IPS-11a (cell line): Measurements from ENCODE around the gene WNT3A.

Experiments
- H3K4me3 ChIP-seq: one replicate; pipeline ENCODE4 v1.5.1; 2013; ENCODE audit warnings: low read depth, low read length, control low read depth

Gene WNT3A

DNA sequence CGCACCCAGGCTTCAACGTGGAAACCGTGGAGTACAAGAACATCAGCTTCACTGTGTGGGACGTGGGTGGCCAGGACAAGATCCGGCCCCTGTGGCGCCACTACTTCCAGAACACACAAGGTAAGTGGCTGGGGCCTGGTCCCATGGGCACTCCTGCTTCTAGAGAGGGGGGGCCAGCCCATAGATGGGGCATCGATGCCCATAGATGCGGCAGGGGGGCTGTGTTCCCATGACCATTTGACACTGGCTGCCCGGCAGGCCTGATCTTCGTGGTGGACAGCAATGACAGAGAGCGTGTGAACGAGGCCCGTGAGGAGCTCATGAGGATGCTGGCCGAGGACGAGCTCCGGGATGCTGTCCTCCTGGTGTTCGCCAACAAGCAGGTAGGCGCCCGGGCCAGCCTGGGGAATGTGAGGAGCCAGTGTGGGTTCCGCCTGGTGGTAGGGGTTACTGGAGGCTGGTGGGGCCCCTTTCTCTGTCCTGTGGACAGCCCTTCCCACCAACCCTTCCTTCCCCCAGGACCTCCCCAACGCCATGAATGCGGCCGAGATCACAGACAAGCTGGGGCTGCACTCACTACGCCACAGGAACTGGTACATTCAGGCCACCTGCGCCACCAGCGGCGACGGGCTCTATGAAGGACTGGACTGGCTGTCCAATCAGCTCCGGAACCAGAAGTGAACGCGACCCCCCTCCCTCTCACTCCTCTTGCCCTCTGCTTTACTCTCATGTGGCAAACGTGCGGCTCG is 90.7 kb downstream of the WNT3A start:
- no peak overlapping the region for H3K4me3 ChIP-seq

DNA sequence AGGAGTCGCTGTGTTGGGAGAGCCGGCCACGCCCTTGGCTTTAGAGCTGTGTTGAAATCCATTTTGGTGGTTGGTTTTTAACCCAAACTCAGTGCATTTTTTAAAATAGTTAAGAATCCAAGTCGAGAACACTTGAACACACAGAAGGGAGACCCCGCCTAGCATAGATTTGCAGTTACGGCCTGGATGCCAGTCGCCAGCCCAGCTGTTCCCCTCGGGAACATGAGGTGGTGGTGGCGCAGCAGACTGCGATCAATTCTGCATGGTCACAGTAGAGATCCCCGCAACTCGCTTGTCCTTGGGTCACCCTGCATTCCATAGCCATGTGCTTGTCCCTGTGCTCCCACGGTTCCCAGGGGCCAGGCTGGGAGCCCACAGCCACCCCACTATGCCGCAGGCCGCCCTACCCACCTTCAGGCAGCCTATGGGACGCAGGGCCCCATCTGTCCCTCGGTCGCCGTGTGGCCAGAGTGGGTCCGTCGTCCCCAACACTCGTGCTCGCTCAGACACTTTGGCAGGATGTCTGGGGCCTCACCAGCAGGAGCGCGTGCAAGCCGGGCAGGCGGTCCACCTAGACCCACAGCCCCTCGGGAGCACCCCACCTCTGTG is 91.6 kb downstream of the WNT3A start:
- H3K4me3 ChIP-seq = no peak overlapping the region

DNA sequence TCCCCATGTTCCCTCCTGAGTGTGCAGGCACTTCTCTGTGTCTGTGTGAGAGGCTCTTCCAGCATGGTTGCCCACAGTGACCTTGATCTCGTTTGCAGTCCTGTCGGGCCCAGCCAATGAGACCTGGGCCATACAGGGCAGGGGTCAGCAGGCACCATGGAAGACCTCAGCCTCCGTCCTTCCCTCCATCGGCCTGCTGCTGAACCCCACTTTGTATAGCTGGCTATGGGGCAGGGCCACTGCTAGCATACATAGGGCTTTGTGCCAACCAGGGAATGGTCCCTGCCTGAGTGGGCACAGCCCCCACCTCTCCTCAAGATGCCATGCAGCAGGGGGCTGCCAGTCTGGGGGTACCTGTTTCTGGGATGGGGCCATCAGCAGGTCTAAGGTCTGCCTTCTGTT is 92.5 kb downstream of the WNT3A start:
- no peak overlapping the region for H3K4me3 ChIP-seq

DNA sequence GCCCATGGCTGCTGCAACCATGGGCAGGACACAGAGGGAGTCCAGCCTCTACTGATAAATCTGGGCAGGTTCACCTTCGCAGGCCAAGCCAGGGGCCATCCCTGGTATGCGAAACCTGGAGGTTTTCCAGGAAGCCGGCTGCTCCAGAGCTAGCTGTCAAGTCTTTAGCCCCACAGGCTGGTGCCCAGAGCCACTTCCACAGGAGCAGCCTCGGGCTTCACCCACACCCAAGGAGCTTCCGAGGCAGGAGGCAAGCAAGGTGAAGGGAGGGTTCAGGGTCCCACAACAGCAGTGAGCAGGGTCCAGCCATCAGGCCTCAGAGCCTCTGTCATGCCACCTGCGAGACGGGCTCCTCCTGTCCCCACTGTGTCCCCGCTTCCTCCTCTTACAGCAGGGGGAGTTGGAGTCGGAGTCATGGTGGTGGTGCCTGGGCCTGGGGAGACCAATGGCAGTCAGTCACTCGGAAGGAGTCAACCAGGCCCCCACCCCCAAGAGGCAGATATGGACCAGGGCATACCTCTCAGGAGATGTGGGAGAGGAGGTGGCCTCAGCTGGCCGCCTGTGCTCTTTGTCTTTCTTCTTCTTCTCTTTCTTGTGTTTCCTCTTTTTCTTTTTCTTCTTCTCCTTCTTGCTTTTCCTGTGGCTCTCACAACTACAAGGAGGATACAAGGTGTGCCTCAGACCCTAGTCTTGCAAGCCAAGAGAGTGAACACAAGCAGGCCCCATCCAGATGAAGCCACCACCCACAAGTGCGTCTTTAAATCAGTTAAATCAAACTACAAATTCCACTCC is 94.2 kb downstream of the WNT3A start:
- H3K4me3 ChIP-seq = no peak overlapping the region

DNA sequence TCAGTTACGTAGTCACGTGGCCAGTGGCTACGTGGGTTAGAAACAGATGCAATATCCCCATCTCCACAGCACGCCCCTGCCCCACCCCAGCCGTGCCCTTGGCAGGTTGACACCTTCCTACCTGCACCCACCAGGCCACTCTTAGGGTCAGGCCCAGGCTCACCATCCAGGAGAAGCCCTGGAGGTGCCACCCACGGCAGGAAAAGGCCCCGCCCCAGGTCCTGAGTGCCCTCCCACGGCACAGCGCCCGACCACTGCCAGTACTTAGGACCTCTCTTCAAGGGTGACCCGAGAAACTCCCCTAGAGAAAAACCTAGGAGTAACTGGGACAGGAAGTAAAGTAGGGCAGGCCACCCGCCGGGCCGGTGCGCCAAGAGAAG is 94.8 kb downstream of the WNT3A start:
- H3K4me3 ChIP-seq = no peak overlapping the region

DNA sequence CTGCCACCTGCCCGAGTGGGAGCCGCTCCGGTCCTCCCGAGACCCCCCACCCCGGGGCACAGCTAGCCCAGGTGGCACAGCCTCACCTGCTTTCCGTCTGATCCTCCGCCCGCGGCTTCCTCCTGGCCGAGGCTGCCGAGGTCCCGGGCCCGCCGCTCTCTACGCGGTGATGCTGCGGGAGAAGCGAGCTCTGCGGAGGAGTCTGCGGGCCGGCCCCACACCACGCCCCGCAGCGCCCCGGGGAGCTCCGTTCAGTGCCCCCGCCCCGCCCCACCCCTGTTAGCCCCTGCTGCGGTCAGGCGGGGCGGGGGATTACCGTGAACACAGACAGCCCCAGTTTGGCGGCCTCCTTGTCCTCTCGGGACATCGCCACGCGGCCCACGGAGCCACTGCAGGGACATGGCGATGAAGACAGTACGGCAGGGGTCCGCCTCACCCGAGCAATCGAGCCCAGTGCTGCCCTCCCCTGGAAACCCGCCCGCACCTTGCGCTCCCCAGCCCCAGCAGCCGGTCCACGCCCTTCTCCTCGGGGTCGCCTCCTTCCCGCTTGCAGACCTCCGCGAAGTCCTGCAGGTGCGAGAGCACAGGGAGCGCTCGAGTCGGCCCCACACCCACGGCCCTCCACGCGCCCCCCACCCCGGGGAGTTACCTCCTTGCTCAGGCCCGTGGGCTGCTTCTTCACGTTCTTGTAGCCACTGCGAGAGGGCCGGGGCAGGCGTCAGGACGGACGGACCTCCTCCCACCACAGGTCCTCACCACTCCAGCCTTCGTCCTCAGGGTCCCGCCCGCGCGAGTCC is 95.4 kb downstream of the WNT3A start:
- peak overlapping the region; percentile 77 for H3K4me3 ChIP-seq

DNA sequence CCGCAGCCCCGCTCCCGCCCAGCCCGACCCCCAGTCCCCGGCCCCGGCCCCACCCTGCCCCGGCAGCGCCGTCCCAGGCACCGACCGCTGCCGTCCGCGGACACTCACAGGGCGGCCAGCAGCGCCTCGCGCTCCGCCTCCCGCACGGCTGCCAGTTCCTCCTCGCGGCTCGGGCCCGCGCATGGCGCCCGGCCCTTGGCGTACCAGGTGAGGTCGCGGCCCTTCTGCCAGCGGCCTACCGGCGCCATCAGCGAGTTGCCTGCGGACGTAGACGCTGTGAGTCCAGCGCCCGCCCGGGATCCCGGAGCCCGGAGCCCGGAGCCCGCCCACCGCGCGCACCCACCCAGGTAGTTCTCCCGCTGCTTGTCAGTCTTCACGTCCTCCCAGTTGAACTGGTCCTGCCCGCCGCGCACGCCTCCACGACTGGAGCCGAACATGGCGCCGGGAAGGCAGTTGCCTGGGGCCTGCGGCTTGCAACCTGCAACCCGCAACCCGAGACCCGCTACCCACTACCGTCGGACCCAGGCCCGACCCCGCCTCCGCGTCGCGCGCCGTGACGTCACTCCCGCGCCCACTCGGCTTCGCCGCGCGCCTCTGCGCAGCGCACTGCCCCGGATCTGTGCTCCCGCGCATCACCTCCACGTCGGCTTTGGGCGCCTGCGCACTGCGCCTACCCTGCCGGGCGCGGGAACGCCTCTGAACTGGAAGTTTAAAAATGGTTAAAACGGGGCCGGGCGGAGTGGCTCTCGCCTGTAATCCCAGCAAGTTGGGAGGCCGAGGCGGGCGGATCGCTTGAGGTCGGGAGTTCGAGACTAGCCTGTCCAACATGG is 96.2 kb downstream of the WNT3A start, which contains the start of gene C1orf35:
Gene C1orf35, minus strand, starts transcription at position 535 of the 830 bp plus-strand sequence. Its CDS starts 98 bp downstream, at position 437.
- H3K4me3 ChIP-seq = peak within 1 kb of the TSS; percentile 77

DNA sequence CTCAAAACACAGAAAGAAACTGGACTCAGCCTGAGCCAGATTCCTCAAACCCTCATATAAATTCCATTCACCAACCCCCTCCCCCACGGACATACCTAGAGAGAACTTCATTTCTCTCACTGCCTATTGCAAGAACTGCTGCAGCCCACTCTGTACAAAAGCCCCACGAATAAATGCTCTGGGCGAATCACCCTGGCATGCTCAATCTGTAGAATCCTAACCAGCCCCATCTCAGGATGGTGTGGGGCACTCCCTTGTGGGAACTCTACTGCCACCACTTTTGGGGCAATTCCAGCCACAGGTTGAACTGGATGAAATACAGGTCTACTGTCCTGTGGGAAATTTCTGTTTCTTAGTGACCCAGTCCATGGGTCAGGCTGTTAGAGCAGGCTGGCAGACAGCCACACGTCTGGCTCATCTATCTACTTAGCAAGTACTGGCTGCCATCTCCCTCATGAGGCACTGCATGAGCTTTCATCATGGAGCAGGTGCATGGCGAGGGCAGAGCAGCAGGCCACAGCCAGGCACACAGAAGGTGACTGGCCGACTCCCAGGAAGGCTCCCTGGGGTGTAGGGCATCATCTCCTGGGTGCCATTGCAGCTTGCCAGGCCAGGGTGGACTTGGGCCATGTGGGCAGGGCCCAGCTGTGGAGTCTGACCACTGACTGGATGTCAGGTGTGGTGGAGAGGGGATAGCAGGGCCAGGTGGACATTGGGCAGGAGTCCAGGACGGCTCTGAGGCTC is 97.9 kb downstream of the WNT3A start:
- no peak overlapping the region for H3K4me3 ChIP-seq

DNA sequence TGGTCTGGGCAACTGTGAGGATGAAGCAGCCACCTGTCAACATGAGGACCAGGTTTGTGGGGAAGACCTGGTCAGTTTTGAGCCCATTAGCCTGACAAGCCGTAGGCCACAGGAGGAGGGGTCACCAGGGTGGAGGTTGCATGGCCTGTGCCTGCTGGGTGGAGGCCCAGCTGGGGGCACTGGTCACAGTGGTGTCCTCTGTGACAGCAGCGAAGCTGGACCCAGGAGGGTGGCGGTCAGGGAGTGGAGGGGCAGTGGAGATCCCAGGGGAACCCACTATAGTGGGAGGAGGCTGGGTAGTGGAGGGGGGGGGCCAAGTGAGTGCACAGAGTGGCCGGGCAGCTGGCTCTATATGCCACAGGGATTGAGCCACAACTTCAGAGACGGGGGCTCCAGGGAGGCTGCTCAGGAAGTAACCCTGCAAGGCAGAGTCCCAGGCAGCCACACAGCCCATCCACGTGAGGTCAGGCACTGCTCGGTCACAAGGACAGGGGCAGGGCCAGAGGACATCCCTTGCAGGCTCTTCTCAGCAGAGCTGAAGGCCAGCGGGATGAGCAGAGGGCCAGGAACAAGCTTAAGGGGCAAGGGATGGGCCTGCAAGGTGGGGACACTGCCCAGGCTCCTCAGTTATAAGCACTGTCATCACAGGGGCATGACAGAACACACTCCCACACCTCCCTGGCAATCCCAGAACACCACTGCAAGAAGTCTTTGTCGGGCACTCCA is 98.6 kb downstream of the WNT3A start:
- H3K4me3 ChIP-seq = no peak overlapping the region

DNA sequence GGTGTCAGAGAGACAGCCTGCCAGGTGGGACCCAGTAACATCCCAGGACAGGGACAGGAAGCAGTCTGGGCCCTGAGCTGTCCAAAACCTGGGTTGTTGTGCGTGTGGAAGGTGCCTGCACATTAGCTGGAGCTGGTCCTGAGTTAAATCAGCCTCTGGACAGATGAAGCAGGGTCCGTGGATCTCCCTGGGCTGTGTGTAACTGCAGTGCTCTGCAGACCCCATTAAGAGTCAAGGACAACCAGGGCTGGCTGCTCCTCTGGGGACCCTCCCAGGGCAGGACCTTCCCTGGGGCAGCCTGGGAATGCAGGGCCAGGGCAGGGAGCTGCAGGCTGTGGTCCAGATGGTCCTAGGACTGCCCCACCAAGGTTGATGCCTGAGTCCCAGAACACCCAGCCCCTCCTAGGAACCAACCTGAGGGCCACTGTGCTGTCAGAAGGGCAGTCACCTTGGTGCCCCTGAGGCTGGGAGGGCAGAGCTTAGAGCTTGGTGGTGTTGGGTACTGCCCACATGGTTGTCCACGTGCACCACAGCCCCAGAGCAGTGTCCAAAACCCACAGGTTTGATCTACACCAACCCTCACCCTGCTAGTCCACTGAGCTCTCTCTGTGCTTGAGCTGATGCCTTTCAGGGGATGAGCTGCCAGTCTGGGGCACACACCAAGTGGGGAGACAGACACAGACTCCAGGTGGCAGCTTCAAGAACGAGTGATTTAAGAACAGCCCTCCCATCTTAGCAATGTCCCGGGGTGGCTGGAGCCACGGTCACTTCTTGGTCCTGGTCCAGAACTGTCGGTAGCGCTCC is 99.4 kb downstream of the WNT3A start:
- no peak overlapping the region for H3K4me3 ChIP-seq

DNA sequence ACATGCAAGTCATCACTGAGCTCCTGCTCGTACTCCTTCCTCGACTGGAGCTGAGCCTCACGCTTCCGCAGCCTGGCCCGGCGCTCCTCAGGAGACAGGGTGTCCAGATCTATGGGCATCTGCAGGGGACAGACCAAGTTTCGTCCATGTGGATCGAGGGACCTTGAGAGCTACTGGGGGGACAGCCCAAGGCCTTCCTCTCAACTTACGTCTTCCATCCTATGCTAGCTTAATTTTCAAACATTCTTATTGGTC is 99.9 kb downstream of the WNT3A start:
- H3K4me3 ChIP-seq = no peak overlapping the region

DNA sequence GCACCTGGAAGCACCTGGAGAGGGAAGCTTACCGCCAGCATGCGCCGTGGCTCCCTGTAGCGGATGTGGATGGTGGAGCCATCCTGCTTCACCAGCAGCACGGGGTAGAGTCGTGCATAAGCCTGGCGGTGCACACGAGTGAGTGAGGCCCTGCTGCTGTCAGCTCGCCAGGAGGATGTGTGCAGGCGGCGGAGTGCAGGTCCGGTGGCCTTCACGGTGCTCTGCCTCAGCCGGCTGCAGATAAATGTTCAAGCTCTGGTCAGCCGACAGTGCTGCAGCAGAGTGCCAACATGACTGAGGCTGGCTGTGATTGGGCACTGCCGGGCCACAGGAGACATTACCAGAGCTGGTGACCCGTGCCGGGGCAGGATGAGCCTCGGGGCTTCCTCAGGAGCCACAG is 100.8 kb downstream of the WNT3A start:
- H3K4me3 ChIP-seq = no peak overlapping the region

DNA sequence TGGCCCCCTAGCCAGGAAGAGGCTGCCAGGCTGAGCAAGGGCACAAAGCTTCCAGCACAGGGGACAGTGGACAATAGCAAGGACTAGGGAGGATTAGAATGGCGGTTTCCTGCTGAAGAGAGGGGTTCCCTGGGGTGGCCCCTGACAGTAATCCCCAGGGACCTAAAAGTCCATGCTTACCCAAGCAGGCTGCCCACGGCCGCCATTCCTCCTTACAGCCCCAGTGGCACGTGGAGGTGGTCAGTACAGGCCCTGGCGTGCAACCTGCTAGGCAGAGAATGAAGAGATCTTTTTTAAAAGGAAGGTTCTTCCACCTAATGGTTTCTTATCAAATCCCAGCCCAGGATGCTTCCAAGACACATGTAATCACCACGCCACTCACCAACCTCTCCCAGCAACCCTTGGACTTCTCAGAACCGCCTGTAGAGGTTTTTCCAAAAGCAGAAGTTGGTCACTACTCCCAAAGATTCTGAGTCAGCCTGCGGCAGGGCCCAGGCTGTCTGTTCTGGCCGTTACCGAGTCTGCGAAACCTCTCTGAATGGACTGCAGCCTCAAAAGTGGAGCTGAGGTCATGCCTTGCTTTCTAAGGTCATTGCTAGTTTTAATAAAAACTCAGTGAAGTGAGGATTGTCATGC is 101.4 kb downstream of the WNT3A start:
- H3K4me3 ChIP-seq = peak overlapping the region; percentile 97

DNA sequence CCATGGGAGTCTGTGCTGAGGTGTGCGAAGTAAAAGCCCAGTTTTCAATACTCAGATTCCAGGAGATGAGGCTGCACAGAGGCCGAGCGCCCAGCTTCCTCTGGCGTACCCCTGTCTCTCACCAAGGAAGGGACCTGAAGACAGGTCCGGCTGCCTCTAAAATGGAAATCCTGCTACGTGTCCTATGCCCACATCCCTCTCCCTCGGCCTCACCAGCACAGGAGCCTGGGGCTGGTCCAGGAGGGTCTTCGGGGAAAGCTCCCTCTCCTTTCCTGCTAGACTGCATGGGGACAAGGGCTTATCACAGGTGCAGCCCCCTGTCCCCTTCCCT is 101.9 kb downstream of the WNT3A start:
- H3K4me3 ChIP-seq = peak overlapping the region; percentile 97

DNA sequence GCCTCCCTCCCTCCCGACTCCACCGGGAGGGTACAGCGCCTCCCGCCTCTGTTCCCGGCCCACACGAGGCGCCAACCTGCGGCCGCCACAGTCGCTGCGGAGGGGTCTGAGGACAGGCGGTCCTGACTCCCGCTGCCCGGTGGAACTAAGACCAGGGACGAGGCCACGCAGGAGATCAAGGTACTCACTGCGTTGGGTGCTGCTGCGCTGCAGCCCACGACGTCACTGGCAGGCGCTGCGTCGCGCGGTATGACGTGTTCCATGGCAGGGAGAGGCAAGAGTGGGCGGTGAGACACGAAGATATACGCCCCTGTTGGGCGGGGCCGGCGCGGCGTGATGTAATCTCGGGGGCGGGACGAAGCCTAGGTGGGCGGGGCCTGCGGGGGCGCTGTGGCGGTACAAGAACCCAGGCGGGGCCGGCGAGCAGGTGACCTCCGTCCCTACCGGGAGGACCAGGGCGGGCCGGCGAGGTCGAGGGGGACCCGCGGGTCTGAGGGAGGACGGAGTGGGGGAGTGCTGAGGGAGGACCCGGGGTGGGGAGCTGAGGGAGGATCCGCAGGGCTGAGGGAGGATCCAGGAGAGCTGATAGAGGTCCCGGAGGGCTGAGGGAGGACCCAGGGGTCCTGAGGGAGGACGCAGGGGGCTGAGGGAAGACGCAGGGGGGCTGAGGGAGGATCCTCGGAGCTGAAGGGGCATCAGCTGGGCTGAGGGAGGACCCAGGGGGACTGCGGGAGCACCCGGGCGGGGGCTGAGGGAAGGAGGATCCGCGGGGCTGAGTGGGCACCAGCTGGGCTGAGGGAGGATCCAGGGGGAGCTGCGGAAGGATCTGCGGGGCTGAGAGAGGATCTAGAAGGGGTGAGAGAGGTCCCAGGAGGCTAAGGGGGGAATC is 102.5 kb downstream of the WNT3A start, which contains the start of gene MRPL55:
Gene MRPL55, minus strand, starts transcription at position 227 of the 889 bp plus-strand sequence. CDS start 1,039 bp downstream, outside the sequence.
- peak within 1 kb of the TSS; percentile 97 for H3K4me3 ChIP-seq

DNA sequence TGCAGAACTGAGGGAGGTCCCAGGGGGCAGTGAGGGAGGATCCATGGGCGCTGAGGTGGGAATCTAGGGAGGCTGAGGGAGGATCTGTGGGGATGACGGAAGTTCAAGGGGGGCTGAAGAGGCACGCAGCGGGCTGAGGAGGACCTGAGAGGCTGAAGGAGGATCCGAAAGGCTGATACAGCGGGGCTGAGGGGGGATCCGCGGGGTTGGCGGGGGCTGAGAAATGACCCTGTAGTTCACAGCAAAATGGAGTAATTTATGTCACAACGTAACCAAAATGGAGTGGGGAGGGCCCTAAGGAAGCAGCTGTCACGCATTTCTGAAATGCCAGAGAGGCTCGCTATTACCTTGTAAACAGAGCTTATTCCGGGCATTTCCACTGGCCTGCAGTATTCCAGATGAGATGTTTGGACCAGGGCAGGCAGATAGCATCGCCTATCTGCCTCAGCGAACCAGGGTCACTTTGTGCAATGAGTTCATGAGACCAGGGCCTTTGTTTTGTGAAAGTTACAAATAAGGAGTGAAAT is 103.2 kb downstream of the WNT3A start:
- peak overlapping the region; percentile 97 for H3K4me3 ChIP-seq

DNA sequence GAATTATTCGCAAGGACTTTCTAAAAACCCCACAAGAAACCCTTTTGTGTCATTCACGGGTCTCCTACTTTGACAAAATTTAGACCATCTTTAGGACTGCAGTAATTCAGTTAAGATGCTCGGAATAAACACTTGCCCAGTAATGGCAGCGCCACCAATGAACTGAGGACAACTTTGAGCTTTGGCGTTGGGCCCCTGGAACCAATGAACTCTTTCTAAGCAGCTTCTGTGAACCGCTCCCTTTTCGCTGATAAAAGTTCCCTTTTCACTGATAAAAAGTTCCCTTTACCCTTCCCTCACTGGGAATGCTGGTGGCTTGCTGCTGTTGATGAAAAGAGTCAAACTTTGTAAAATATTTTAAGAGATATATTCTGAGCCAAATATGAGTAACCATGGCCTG is 103.8 kb downstream of the WNT3A start:
- no peak overlapping the region for H3K4me3 ChIP-seq
